NCI-H128 (cell line): ENCODE measurements around the gene HSBP1.
A peak's percentile ranks its signal among the peaks of the same experiment; 100 is the strongest.

Experiments used
- DNase-seq: peaks from one replicate; lab custom pipeline; 2025; ENCODE audit not compliant: unreplicated experiment; lab: John Stamatoyannopoulos, UW

Gene HSBP1

DNA sequence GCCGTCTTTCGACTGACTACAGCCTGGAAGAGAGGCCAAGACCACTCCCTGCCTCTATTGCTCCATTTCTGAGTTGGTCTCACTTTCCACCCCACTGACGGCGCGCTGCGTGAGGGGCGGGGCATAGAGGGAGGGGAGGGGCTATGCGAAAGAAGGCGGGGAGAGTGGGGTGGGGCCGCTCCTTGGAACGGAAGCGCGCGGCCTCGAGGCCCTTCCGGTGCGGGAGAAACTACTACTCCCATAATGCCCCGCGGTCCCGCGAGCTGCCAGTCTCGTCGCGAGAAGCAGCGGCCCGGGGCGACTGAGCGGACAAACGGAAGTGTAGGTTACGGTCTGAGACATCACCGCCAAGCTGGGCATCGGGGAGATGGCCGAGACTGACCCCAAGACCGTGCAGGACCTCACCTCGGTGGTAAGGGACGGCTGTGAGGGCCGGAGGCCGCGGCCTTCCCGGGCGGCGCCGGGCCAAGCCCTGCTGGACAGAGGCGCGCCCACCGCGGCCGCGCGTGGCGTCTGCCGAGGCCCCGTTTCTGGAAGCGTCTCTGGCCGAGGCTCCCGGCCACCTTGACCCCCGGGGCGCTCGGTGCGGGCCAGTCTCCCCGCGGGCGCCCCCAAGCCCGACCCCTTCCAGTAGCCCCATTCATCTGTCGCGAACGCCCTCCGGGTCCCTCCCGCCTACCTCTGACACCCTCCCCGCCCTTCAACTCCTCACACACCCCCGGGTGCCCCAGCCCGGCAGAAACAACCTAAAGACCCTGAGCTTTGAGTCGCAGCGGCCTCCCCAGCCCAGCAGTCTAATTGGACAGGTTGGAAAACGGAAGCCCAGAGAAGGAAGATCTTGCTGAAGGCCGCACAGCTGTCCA, at the start of gene HSBP1:
Gene HSBP1 (plus strand): TSS at position 269 of the 863 bp plus-strand sequence. CDS start 99 bp downstream, at position 368.
- peak; percentile 41 for DNase-seq

GRCh38 chr16:83762141-83762991, 45.4 kb upstream of the HSBP1 start:
- DNase-seq, result no peak

- DNase-seq, result no peak
These were observed 44.8 kb upstream of the HSBP1 start for GRCh38 chr16:83762992-83763358.

DNA sequence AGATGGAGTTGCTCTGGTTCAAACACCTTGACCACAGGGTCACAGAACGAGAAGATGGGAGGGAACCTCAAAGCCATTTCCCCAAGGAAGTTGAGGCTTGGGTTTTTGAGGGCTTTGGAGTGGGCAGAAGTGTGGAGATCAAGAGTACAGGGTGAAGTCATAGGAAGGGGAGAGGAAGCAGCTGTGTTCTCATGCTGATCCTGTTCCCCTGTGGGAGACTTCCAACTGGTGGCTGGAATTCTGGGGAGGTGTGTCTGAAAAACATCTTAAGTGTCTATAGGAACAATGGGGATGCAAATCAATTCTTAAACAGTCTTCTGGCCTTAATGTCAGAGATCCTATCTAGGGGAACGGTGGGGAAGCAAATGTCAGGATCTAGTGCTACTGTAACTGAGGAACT, 38.8 kb upstream of the HSBP1 start:
- no peak for DNase-seq

GRCh38 chr16:83769397-83770008, 38.3 kb upstream of the HSBP1 start:
- no peak for DNase-seq

GRCh38 chr16:83771306-83771942, 36.4 kb upstream of the HSBP1 start:
- DNase-seq, result no peak

GRCh38 chr16:83772806-83773205, 35.0 kb upstream of the HSBP1 start:
- no peak for DNase-seq

DNA sequence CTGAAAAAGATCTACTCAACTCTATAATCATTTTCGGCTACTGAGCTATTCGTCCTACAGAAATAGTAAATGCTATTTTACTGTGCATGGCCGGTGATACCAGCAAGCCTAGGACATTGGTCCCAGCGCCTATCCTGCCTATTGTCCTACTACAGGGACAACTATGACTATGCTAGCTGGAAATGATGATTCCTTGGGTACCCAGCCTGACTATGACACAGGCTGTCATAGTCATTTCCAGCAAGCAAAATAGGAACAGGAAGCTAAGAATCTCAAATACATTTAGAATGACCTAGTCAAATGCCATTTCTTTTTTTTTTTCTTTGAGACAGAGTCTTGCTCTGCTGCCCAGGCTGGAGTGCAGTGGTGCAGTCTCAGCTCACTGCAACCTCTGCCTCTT, 33.7 kb upstream of the HSBP1 start:
- no peak for DNase-seq

- no peak for DNase-seq
These were observed 30.8 kb upstream of the HSBP1 start for GRCh38 chr16:83776944-83777343.

- DNase-seq, result no peak
These were observed 27.9 kb upstream of the HSBP1 start for GRCh38 chr16:83779886-83780285.

- DNase-seq, result no peak
These were observed 22.3 kb upstream of the HSBP1 start for GRCh38 chr16:83785455-83785854.

DNA sequence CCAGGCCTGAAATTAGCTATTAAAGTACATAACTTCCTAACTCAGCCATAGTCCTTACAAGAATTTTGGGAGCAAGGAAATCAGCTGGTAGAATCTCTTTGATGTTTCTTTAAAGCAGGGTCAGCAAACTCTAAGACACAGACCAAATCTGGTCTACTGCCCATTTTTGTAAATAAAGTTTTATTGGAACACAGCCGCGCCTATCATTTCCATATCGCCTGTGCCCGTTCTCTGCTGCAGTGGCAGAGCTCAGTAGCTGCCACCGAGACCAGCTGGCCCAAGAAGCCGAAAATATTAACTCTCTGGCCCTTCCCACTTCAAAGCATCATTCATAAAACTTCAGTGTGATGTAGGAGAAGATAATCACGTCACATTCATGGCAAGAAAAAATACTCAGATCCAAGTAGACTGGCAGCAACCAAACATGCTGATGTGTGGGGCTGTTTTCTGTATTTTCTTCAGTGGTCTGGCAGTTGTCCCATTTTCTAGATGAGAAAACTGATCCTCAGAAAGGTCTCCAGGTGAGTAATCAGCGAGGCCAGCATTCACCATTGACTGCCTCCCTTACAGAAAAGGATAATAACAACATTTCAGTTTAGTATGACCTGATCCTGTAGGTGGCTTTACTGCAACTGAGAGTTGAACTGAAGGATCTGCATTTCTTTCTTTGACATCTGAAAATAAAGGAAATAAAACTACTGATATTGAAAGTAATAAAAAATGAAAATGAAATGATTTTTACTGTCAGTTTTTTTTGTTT, 18.0 kb upstream of the HSBP1 start:
- DNase-seq, result no peak

GRCh38 chr16:83791916-83792315, 15.9 kb upstream of the HSBP1 start:
- DNase-seq, result no peak

- no peak for DNase-seq
These were observed 15.4 kb upstream of the HSBP1 start for GRCh38 chr16:83792391-83792790.

GRCh38 chr16:83793179-83793578, 14.6 kb upstream of the HSBP1 start:
- no peak for DNase-seq

DNA sequence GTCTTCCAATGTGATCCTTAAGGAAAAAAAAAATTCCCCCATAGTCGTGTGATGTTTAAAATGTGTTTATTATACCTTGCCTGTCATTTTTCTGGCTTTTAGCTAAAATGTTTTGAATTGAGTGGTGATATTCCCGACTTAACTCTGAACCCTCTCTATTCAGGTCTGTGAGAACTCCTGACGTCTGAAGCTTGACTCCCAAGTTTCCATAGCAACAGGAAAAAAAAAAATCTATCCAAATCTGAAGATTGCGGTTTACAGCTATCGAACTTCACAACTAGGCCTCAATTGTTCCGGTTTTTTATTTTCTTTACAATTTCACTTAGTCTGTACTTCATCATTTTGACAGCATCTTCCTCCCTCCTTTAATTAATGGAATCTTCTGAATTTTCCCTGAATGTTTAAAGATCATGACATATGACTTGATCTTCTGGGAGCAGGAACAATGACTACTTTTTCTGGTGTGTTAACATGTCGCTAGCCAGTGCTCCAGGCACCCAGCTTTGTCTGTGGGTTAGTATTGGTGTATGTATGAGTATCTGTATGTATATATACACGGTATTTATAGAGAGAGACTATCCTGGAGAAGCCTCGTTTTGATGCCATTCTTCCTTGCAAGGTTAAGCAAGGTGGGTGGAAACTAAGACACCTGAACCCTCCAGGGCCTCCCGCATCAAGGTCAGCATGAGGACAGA, 12.8 kb upstream of the HSBP1 start:
- DNase-seq, result no peak

DNA sequence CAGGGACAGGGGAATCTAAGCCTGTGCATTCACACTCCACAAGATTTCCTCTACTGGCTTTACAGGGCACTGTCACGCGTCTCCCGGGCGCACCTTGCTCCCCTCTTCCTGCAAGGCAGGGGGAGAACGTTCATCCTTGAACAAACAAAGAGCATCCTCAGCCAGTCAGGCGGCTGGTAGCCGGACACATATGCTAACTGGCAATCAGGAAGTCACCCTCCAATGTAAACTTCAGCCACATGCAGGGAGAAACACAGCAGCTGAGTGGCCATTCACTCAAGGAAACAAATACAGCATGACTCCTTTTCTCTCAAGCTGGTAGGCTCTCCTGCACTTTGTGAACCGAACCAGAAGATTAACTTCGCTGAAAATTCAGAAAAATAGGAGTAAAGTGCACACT, 10.8 kb upstream of the HSBP1 start:
- DNase-seq, result no peak

- DNase-seq, result no peak
These were observed 8.4 kb upstream of the HSBP1 start for GRCh38 chr16:83799336-83799735.

DNA sequence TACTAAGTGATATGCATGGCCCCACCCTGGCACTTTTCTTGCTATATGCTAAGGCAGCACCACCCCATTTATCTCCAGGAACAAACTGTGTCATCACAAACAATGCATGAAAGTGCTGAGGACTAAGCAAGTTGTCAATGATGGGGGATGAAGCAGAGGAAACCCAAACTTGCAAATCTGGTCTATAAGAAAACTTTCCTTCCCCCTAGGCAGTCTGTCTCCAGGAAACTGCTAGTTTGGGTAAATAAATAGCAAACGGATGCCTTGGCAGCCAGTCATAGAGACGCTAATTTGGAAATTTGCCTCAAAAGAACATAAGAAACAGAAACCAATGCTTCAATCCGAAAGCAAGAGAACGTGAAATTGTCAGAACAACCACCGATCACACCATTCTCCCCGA, 5.6 kb upstream of the HSBP1 start:
- no peak for DNase-seq
